Activated naive CD4-positive, alpha-beta T cell treated with anti-CD3 and anti-CD28 coated beads, Interleukin-2, amount 50 U/mL, for 72 hours (primary cell): ENCODE data around the gene TYR. TPM values are rescaled to one million over a fixed set of nuclear protein-coding genes. Genes with fewer than 3 reads are reported as not detected.

ENCODE experiments used
- ATAC-seq, 2 donors: fragments of 150-1000 bp; cut with Tn5 transposase; 2 replicates each; pipeline ENCODE4 v1.10.0; 2021; ENCODE audit warnings: mild to moderate bottlenecking in 2 of 2, moderate library complexity in 2 of 2
- DNase-seq, 2 donors: peaks; one replicate each; pipeline ENCODE4 v3.0.0; 2021 to 2022; ENCODE audit warnings: low spot score in 2 of 2
- H3K27ac Mint-ChIP-seq, 2 donors: one replicate each; pipeline ENCODE4 v1.8.0; 2022; ENCODE audit warnings: mild to moderate bottlenecking in 2 of 2, mixed read lengths in 2 of 2
- H3K36me3 Mint-ChIP-seq, 2 donors: one replicate each; pipeline ENCODE4 v1.8.0; 2022; ENCODE audit warnings: mixed read lengths in 2 of 2
- H3K9me3 Mint-ChIP-seq, 2 donors: one replicate each; pipeline ENCODE4 v1.8.0; 2022; ENCODE audit warnings: mixed read lengths in 2 of 2
- total RNA-seq, 2 donors: library from RNA; stranded (reverse); gene quantifications; one replicate each; pipeline ENCODE4 v1.2.3, GENCODE V29; 2022

The TYR gene
- total RNA-seq, result not detected

DNA sequence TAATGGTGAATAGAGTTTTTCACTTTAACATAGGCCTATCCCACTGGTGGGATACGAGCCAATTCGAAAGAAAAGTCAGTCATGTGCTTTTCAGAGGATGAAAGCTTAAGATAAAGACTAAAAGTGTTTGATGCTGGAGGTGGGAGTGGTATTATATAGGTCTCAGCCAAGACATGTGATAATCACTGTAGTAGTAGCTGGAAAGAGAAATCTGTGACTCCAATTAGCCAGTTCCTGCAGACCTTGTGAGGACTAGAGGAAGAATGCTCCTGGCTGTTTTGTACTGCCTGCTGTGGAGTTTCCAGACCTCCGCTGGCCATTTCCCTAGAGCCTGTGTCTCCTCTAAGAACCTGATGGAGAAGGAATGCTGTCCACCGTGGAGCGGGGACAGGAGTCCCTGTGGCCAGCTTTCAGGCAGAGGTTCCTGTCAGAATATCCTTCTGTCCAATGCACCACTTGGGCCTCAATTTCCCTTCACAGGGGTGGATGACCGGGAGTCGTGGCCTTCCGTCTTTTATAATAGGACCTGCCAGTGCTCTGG is at the start of gene TYR:
TSS of gene TYR (plus strand) at position 185 of the 541 bp plus-strand sequence. CDS start at position 264, 79 bp downstream.
- Mint-ChIP-seq H3K36me3 (no peaks in the 10 kb centered on the region), H3K27ac (no peak within 1 kb of the TSS), H3K9me3 (no peaks in the 10 kb centered on the region)
- ATAC-seq, result no peak
- DNase-seq, result no peak

DNA sequence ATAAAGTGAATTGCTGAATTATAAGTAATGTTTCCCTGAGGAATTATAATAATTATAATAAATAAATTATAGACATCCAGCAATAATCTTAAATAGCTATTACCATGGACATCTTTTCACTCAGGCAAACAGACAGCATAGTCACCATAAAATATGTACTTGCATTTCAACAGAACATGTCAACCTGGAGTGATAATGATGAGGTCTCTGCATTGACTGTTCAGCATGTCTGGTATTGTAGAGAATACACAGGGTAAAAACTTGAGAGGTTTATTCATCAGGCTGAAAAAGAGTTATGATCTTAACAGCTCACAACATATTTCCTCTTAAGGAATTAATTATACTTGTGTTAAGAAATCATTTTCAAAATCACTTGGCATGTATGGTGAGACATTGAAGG is 41.1 kb upstream of the TYR start:
- DNase-seq (no peak), ATAC-seq (no peak)
- H3K9me3 Mint-ChIP-seq, result no peaks in the 10 kb centered on the region
- no peaks in the 10 kb centered on the region for H3K36me3 Mint-ChIP-seq
- no peak overlapping the region for H3K27ac Mint-ChIP-seq

DNA sequence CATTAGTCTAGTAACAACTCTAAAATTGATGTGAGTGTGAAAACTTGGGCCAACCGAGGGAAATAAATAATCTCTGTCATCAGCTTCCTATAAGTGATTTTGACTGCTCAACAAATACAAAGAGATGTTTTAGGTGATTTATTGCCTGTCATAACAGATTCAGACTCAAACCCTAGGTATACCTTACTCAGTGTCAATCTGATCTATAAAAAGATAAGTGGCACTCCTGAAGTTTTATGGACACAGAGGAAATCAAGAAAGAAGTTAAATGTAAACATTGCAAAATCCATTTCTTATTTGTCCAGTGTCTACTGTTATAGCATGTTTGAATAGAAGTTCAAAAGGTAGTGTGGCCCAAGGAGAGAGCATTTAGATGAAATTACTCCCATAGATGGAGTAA is 30.4 kb upstream of the TYR start:
- ATAC-seq, result no peak
- no peaks in the 10 kb centered on the region for H3K36me3 Mint-ChIP-seq
- no peak for DNase-seq

DNA sequence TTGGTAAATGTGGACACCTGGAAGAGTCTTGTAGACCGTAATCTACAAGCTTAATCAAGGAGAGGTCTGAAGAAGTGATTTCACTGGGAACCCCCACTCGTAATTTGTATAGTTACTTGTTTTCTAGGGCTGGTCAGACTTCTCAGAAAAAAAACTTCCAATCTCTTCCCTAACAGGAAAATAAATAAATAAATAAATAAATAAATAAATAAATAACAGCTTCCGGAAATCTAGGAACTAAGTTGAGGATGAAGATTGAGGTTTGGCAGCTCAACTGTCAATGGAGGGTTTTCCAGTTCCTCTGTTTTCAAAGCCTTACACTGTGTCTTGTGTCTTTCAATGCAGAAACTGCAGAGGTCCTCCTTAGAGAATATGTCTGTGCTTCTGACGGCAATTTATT is 17.7 kb upstream of the TYR start:
- ATAC-seq, result no peak
- no peaks in the 10 kb centered on the region for H3K9me3 Mint-ChIP-seq
- DNase-seq, result no peak
- no peak overlapping the region for H3K27ac Mint-ChIP-seq
- no peaks in the 10 kb centered on the region for H3K36me3 Mint-ChIP-seq

More for the DNA sequence above, 30.4 kb upstream of the TYR start:
- Mint-ChIP-seq H3K27ac (no peak overlapping the region), H3K9me3 (no peaks in the 10 kb centered on the region)

DNA sequence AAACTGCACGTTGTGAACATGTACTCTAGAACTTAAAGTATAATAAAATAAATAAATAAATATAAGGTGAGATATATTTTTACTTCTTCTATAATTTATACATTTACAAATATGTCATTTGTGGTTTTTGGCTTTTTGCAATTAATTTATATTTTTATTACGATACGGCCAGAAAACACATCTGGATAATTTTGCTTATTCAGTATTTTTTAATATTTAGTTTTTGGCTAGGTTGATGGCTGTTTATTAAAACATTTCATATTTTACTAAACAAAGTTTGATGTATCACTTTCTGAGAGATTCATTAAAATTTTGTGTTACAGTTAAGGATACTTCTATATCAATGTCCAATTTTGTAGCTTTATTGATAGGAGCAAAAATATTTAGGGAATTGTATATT is 15.7 kb upstream of the TYR start:
- no peaks in the 10 kb centered on the region for H3K9me3 Mint-ChIP-seq
- no peaks in the 10 kb centered on the region for H3K36me3 Mint-ChIP-seq
- DNase-seq, result no peak
- H3K27ac Mint-ChIP-seq, result no peak overlapping the region
- ATAC-seq, result no peak

DNA sequence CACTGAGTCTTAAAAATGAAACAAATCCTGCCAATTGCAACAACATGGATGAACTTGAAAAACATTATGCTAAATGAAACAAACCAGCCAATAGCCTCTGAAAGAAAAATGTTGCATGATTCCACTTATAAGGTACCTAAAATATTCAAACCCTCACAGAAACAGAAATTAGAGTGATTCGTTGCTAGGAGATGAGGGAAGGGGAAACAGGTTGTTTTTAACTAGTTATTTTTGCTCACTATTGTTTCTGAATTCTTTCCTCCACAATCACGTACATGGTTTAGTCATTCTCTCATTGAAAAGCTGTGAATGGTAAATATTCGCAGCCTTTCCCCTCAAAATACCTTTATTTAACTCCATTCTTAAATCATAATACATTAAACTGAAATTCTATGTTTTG is 14.0 kb upstream of the TYR start:
- no peak for ATAC-seq
- Mint-ChIP-seq H3K36me3 (no peaks in the 10 kb centered on the region), H3K27ac (no peak overlapping the region), H3K9me3 (no peaks in the 10 kb centered on the region)
- DNase-seq, result no peak

DNA sequence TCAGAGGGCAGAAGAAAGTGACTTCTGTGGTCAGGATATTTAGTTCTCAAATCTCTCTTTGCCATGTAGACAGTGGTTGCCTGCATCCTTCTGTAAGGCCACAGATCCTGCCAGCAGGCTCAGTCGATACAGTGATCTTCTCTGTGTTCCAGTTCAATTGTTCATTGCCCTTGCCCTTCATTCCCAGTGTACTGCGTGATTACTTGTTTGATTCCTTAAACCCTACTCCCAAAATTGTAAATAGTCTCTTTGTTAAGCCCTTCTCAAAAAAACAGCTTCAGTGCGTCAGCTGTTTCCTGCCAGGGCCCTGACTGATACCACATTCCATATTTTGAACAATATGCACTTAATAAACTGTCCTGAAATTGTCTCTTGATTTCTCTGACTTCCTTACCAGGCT is 9.3 kb upstream of the TYR start:
- ATAC-seq (no peak), DNase-seq (no peak)
- Mint-ChIP-seq H3K36me3 (no peaks in the 10 kb centered on the region), H3K27ac (no peak overlapping the region), H3K9me3 (no peaks in the 10 kb centered on the region)

DNA sequence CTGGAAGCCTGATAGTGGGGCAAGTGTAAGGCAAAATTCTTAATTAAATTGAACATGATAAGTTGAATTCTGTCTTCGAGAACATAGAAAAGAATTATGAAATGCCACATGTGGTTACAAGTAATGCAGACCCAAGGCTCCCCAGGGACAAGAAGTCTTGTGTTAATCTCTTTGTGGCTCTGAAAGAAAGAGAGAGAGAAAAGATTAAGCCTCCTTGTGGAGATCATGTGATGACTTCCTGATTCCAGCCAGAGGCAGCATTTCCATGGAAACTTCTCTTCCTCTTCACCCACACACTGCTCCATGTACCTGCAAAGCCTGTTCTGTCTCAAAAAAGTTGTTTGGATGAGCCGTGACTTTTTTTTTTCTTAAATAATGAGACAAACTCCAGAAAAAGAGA is 1.9 kb upstream of the TYR start:
- DNase-seq, result no peak
- no peak overlapping the region for H3K27ac Mint-ChIP-seq
- no peaks in the 10 kb centered on the region for H3K36me3 Mint-ChIP-seq
- no peak for ATAC-seq
- H3K9me3 Mint-ChIP-seq, result no peaks in the 10 kb centered on the region

DNA sequence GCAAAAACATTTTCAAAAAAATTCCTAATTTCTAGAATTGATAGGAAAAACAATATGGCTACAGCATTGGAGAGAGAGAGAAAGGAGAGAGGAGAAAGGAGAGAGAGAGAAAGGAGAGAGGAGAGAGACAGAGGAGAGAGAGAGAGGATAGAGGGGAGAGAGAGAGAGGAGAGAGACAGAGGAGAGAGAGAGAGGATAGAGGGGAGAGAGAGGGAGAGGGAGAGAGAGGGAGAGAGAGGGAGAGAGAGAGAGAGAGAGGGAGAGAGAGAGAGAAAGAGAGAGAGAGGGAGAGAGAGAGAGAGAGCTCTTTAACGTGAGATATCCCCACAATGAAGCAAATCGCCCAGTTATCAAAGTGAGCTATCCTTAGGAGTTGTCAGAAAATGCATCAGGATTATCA is 737 bp upstream of the TYR start:
- Mint-ChIP-seq H3K9me3 (no peaks in the 10 kb centered on the region), H3K36me3 (no peaks in the 10 kb centered on the region), H3K27ac (no peak overlapping the region)
- ATAC-seq (no peak), DNase-seq (no peak)

DNA sequence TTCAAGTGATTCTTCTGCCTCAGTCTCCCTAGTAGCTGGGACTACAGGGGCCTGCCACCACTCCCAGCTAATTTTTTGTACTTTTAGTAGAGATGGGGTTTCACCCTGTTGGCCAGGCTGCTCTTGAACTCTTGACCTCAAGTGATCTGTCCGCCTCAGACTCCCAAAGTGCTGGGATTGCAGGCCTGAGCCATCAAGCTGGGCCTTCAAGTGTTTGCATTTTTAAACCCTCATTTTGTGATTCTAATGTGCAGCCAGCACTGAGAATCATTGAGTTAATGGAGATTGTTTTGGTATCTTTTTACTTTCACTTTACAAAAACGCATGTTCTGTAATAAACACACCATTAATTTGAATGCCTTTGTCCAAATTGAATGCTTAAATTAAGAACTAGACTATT is 3.4 kb downstream of the TYR start:
- no peak for DNase-seq
- ATAC-seq, result no peak
- Mint-ChIP-seq H3K9me3 (no peaks in the 10 kb centered on the region), H3K36me3 (no peaks in the 10 kb centered on the region), H3K27ac (no peak overlapping the region)

DNA sequence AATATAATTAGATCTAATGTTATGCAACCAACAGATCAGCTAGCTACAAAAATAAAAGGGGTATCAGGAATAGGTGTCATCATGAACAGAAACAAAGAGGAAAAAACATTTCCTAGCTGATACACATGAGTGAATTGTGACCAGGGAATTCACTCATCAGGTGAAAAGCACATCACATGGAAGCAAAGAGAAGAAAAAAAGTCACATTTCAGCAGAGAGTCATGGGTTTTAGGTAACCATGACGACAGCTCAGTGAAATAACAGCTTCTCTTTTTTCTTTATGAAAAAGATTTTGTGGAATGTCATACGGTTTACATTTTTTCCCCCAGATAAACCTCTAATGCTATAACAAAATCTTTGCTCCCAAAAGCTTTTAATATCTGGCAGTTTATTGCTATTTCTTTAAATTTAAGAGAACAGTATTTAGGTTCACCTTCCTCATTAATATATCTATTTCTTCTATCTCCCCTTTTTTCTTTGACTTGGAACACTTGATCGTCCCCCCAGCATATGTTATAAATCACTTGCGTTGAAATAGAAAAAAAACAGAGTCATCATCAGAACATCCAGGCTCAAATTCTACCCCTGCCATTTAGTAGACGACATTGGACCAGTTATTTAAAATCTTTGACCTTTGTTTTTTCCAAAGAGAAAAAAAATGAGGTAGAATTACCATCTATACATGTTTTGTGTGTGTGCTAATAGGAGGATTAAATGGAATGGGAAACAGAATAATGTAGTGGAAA is 5.3 kb downstream of the TYR start:
- ATAC-seq, result no peak
- Mint-ChIP-seq H3K27ac (no peak overlapping the region), H3K9me3 (no peaks in the 10 kb centered on the region), H3K36me3 (no peaks in the 10 kb centered on the region)
- no peak for DNase-seq

DNA sequence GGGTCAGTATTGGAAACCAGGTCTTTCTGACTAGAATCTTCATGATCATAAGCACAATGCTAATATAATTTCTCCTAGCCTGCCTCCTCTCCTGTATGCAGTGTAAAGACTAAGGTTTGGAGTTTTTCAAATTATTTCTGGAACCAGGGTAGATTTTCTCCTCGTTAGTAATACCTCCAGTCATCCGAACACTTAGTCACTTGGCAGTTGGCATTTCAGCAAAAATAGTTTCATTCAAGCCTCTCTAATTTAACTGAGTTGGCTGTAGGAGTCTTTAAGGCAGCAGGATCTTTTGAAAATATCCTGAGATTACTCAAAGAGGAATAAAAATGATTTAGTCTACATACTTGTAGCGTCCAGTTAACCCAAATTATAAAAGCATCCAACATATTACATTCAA is 6.3 kb downstream of the TYR start:
- H3K36me3 Mint-ChIP-seq, result no peaks in the 10 kb centered on the region
- DNase-seq, result no peak
- peaks cover 0 to 3% of the 10 kb centered on the region in 2 donors for H3K9me3 Mint-ChIP-seq
- no peak overlapping the region for H3K27ac Mint-ChIP-seq
- no peak for ATAC-seq

DNA sequence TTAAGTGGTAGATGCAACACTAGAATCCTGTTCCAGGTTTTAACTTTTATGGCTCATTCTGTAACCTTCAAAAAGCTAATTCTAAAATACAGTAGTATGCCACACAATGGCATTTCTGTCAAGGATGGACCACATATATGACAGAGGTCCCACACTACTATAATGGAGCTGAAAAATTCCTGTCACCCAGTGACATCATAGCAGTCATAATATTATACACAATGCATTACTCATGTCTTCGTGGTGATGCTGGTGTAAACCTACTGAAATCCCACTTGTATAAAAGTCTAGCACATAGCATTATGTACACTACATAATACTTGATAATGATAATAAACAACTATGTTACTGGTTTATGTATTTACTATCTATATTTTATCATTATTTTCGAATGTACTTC is 12.1 kb downstream of the TYR start:
- H3K9me3 Mint-ChIP-seq, result peaks cover 0 to 3% of the 10 kb centered on the region in 2 donors
- no peaks in the 10 kb centered on the region for H3K36me3 Mint-ChIP-seq
- H3K27ac Mint-ChIP-seq, result no peak overlapping the region
- DNase-seq (no peak), ATAC-seq (no peak)

DNA sequence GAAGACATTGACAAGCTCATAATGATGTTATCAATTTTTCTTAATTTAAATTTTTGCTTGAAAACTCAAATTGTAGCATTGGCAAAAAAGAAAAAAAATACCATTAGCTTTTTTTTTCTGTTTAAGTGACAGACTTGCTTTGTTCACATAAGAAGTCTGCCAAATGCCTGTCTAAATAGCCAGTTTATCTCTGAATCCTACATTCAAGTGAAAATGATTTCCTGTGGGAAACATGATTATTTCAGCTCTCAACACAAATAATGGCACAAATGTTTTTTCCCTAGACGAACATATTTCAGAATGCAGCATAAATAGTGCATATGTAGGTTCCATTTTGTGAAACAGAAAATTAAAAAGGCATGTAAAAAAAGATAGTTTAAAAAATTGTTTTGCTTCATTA is 23.5 kb downstream of the TYR start:
- ATAC-seq (no peak), DNase-seq (no peak)
- H3K9me3 Mint-ChIP-seq, result no peaks in the 10 kb centered on the region
- no peaks in the 10 kb centered on the region for H3K36me3 Mint-ChIP-seq
- no peak overlapping the region for H3K27ac Mint-ChIP-seq

DNA sequence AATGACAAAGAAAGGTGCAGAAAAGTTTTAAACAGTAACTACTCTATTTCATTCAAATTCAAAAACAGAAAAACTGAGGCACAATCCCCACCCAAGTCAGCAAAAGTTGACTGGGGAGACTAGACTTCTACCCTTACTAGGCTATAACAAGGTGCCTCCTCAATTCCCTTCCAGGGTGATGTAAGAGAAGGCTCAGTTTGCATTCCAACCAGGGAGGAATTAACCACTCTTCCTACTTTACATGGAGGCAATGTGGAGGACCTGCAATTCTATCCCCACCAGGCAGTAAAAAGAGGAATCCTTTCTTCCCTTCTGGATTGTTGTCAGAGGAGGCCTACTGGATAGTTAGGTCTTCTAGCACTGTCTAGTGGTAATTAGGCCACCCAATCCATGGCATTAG is 26.1 kb downstream of the TYR start:
- Mint-ChIP-seq H3K27ac (no peak overlapping the region), H3K9me3 (no peaks in the 10 kb centered on the region), H3K36me3 (no peaks in the 10 kb centered on the region)
- no peak for DNase-seq
- no peak for ATAC-seq

DNA sequence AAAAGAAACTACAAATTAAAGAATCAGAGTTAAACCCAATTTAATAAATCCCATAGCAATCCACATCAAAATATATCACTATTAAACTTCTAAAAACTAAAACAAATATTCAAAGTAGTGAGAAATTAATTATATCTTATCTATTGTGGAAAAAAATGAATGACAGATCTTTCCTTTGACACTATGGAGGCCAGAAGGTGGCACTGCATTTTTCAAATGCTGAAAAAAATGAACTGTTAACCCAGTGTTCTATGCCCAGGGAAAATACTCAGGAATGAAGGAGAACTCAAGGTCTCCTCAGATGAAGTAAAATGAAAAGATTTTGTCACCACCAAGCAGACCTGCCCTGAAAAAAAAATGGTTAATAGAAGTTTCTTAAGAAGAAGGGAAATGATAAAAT is 27.7 kb downstream of the TYR start:
- Mint-ChIP-seq H3K9me3 (peaks cover 0 to 5% of the 10 kb centered on the region in 2 donors), H3K27ac (no peak overlapping the region), H3K36me3 (no peaks in the 10 kb centered on the region)
- DNase-seq (no peak), ATAC-seq (no peak)

DNA sequence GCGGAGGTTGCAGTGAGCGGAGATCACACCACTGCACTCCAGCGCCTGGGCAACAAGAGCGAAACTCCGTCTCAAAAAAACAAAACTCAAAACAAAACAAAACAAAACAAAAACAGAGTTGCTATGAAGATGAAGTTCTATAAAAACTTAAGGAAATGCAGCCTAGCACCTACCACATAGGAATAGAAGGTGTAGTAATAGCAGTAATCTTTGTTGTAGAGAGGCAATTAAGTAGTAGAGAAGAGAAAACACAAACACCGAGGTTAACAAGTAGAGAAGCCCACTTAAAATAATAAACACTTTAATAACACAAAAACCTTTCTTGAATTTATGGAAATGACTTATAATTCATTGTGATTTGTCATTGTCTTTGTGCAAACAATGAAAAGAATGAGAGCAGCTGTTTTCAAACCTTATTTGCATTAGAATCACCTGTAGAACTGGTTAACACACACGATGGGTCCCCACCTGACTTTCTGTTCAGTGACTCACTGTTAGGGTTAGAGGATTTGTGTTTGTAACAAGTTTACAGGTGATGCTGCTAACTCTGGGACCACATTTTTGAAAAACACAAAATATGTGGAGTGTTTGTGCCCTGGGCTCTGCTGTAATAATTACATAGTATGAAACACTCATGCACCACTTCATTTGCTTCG is 43.1 kb downstream of the TYR start:
- Mint-ChIP-seq H3K9me3 (no peaks in the 10 kb centered on the region), H3K27ac (no peak overlapping the region), H3K36me3 (no peaks in the 10 kb centered on the region)
- DNase-seq (no peak), ATAC-seq (no peak)

DNA sequence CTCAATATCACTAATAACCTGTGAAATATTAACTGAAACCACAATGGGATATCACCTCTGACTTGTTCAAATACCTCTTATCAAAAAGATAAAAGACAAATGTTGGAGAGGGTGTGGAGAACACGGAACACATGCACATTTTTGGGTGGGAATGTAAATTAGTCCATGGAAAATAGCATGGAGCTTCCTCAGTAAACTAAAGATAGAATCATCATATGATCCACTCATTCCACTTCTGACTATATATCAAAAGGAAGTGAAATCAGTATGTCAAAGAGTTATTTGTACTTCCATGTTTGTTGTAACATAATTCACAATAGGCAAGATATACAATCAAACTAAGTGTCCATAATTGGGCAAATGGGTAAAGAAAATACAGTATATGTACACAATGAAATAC is 57.4 kb downstream of the TYR start:
- DNase-seq, result no peak
- no peaks in the 10 kb centered on the region for H3K36me3 Mint-ChIP-seq
- no peak overlapping the region for H3K27ac Mint-ChIP-seq
- H3K9me3 Mint-ChIP-seq, result no peaks in the 10 kb centered on the region
- no peak for ATAC-seq
